Stimulated activated CD4-positive, alpha-beta T cell treated with anti-CD3 and anti-CD28 coated beads, Interleukin-4, amount 100 ng/mL, for 4 hours (primary cell): ENCODE data around the gene EFNA2.

Experiments
- DNase-seq, 2 experiments: peaks; one replicate each; pipeline ENCODE4 v3.0.0-alpha.2; 2020

Gene EFNA2

GRCh38 chr19:1272423-1273262, 13.0 kb upstream of the EFNA2 start:
- DNase-seq: no peak

- no peak for DNase-seq
These were observed 12.2 kb upstream of the EFNA2 start for GRCh38 chr19:1273263-1274041.

GRCh38 chr19:1274081-1274851, 11.4 kb upstream of the EFNA2 start:
- no peak for DNase-seq

DNA sequence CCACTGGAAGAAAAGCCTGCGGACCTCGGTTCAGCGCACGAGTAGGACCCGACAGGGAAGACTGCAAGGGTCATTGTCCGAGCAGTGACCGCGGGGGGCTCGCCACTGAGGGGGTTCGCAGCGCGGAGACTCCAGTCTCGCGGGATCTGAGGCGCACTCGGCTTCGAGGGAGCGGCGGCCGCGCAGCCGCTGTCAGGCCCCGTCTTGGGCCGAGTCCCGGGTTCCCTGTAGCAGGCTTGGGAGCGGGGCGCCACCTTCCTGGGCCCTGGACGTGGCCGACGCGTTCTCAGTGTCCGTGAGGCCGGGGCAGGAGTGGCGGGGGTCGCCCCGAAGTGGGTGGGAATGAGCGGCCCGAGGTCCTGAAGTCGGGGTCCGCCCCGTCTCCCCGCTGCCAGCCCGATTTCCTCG, 10.8 kb upstream of the EFNA2 start:
- no peak for DNase-seq

GRCh38 chr19:1275260-1275975, 10.3 kb upstream of the EFNA2 start, which contains the start of gene FAM174C:
TSS of gene FAM174C (plus strand) at chr19:1275530. CDS start at chr19:1275550, 20 bp downstream.
- DNase-seq: peak; percentile 97 to 98

DNA sequence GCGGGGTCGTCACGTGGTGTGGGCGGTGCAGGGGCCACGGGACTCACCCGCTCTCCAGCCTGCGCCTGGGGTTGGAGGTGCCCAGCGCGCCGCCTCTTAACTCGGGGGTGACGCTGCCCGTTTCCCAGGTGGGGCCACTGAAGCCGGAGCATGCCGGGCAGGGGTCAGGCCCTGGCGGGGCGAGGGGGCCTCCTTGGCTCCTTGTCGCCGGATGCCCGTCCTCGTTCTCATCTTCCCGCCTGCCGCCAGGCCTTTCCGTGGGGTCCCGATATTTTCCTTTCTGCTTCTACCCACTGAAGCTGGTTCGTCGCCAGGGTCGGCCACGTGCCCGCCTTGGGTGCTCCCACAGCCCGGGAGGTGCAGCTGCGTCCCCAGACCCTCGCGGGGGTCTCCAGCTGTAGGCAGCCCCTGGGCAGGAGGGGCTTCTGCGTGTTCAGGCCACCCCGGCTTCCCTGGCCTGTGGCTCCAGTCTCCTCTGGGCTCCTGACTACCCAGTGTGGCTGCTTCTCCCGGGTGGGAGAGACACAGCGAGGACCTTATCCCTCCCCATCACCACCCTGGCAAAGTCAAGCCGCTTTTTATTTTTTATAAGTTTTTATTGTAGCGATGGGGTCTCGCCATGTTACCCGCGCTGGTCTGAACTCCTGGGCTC, 9.6 kb upstream of the EFNA2 start:
- no peak for DNase-seq

DNA sequence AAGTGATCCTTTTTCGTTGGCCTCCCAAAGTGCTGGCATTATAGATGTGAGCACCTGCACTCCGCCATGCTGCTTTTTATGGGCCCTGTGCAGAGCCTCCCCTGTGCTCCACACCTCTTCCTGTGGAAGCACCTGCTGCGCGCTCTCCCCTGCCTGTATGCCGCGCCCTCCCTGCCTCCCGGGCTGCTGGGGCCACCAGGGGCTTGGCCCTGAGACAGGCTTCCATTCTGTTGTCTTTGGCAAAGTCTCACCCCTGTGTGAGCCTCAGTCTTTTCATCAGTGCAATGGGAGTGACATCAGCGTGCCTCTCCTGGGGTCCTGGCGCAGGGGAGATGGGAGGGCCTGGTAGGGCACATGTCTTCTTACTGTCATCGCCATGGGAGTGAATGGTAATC, 9.0 kb upstream of the EFNA2 start:
- DNase-seq: no peak

DNA sequence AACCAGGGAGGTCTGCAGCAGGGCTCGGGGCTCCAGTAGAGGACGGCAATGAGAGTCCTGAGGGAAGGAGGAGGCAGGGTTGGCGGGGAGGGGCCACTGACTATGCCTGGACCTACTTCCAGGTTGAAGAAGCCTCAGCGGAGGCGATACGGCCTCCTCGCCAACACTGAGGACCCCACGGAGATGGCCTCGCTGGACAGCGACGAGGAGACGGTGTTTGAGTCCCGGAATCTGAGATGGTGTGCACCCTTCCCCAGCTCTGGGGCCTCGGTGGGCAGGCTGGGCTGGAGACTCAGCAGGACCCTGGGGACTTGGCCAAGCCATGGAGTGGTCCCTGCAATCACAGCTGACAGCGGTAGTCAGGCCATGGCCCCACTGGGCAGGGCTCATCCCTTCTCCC, 8.6 kb upstream of the EFNA2 start:
- DNase-seq: no peak

- no peak for DNase-seq
These were observed 7.6 kb upstream of the EFNA2 start for GRCh38 chr19:1278074-1278473.

- no peak for DNase-seq
These were observed 6.7 kb upstream of the EFNA2 start for GRCh38 chr19:1278713-1279660.

DNA sequence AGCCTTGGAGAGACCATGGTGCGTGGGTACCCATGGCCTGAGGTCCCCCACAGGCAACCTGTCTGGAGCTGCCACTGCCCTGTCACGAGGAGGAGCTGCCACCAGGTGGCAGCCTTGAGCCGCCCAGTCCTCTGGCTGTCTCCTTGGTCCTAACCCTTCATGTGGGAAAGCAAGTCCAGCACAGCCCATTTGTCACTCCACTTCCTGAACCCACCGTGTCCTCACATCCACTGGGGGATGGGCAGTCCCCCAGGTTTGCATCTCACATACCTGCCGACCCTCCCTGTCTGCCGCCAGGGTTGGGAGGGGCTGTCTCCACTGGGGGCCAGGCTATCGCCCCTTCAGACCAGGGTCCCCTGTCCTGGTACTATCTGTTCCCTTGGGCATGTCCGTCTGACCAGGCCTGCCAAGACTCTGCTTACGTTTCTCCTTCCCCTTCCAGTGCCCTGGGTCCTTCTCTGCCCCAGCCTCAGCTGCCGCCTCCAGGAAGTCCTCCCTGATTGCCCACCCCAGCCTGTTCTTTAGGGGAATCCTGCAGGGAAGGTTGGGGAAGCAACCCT, 5.8 kb upstream of the EFNA2 start:
- DNase-seq: peak; percentile 67 to 76

- no peak for DNase-seq
These were observed 4.8 kb upstream of the EFNA2 start for GRCh38 chr19:1280636-1281568.

DNA sequence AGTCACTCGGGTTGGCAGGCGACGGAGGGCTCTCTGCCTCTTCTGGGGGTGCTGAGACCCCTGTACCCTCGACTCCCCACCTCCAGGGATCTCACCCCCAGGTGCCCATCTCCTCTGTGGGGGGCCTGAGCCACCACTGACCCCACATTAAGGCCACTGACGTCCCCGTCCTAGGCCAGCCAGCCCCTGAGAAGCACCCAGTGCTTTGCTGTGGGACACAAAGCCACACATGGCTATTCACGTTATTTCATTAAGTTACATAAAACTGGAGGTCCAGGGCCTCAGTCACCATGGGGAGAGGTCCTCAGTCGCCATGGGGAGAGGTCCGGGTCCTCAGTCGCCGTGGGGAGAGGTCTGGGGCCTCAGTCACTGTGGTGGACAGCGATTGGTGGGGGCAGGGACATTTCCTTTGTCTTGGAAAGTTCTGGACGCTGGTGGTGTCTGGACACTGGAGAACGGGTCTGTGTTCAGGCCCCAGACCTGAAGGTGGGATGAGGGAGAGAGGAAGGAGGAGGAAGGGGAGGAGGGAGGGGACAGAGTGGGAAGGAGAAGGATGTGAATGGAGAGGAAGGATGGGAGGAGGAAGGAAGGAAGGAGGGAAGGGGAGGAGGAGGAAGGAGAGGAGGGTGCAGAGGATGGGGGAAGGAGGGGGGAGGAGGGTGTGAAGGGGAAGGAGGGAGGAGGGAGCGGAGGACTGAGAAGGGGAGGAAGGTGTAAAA, 3.9 kb upstream of the EFNA2 start:
- no peak for DNase-seq

- no peak for DNase-seq
These were observed 3.0 kb upstream of the EFNA2 start for GRCh38 chr19:1282588-1283206.

DNA sequence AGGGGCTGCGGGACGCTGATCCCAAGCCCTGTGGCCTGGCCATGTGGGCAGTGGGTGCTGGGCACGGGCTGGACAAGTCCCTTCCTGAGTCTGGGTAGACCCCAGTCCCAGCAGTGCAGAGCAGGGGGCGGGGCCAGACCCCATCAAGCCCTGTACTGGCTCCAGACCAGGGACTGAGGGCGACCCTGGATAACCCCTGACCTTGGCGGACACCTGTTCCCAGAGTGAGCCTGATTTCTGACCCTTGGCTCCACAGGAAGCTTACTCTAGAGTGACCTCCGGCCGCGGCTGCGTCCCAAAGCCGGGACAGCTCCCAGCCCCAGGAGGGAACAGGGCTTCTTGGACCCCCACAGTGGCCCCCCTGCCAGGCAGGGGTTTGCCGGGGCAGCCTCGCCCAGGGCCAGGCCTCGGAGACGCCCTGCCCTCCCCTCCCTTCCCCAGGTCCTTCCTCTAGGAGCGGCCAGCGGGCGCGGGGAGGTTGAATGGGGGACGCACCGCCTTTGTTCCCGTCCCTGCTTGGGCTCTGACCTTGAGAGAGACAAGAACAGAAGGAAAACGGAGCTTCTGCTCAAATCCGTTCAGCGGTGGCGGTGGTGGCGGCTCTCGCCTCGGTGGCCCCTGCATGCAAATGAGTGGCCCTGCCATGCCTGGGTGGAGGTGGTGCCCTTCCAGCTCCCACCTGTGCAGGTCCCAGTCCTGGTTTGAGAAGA, 2.3 kb upstream of the EFNA2 start:
- no peak for DNase-seq

- no peak for DNase-seq
These were observed 1.8 kb upstream of the EFNA2 start for GRCh38 chr19:1283917-1284292.

GRCh38 chr19:1284293-1284978, 1.2 kb upstream of the EFNA2 start:
- no peak for DNase-seq
